Inflammatory macrophage treated with lipopolysaccharide for 4 hours (primary cell): ENCODE results near the gene PLCB1.

Source experiments
- DNase-seq: peaks from one replicate; pipeline ENCODE4 v3.0.0-alpha.2; 2020

The PLCB1 gene

DNA sequence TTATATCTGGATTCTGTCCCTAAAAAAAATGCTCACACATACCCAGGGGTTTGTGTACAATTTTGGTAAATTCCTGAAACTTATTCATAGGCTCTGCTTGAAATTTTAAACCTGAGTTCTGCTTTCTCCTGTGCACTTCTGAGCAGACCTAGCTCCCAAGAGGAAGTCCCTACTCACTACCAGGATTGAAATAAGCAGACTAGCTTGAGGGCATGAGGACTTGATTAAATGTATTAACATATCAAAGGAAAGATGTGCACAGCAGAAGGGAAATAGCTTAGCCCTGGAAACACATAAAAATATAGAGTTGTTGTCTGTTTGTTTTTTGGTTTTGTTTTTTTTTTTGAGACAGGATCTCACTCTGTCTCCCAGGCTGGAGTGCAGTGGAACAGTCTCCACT is 785.0 kb downstream of the PLCB1 start:
- DNase-seq, result no peak

DNA sequence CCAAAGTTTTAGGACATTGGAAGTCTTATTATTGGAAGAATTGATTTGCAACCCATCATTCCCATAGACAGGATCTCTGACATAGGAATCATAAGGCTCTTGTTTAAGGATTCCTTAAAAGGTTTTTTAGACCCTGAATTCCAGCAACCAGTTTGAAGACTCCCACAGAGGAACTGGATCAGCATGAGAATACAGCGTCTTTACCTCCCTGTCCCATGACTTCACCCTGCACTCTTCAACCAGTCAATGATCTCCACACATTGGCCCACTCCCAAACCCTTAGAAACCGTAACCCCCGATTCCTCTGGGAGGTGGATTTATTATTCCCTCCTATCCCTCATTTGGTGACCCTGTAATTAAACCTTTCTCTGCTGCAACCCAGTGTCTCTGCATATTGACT is 786.1 kb downstream of the PLCB1 start:
- DNase-seq, result no peak

DNA sequence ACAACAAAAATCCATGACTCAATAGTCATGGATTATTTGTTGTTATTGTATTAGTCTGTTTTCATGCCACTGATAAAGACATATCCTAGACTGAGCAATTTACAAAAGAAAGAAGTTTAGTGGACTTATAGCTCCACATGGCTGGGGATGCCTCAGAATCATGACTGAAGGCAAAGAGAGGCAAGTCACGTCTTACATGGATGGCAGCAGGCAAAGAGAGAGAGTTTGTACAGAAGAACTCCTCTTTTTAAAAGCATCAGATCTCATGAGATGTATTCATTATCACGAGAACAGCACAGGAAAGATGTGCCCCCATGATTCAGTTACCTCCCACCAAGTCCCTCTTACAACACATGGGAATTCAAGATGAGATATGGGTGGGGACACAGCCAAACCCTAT is 792.5 kb downstream of the PLCB1 start:
- no peak for DNase-seq

GRCh38 chr20:8930726-8931125 is 798.7 kb downstream of the PLCB1 start:
- DNase-seq, result no peak

DNA sequence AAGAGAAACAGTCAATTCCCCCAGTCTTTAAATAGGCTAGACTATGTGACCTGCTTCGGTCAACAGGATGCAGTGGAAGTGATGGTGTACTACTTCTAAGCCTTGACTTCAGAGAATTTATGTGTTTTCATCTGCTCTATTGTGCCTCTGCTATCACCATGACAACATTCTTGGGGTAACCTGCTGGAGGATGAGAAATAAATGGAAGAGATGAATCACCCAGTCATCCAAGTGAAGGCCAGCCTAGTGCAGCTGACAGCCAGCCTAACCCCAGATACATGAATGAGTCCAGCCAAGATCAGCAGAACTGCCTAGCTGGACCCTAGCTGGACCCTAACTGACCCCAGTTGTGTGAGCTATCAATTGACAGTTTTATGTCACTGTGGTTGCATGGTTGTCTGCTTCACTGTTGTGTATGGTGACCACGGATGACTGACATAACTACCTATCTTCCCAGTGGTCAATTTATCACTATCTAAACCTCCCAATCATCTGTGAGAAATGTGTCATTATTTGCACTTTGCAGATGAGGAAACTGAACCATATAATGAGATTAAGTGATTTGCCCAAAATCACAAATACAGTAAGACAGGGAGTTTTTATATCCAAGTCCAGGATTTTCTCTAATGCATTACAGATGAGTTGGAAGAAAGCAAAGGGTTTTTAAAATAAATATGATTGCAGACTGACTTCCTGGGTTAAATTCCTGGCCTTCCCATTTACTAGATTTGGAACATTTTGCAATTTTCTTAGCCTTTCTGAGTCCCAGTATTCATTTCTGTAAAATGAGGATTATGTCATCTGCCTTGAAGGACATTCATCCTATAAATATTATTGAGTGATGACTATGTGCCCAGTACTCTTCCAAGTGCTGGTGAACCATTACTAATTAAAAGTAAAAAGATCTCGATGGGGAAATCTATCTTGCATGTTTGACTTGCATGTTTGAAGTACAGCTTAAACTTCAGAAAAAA is 800.4 kb downstream of the PLCB1 start:
- DNase-seq, result no peak

DNA sequence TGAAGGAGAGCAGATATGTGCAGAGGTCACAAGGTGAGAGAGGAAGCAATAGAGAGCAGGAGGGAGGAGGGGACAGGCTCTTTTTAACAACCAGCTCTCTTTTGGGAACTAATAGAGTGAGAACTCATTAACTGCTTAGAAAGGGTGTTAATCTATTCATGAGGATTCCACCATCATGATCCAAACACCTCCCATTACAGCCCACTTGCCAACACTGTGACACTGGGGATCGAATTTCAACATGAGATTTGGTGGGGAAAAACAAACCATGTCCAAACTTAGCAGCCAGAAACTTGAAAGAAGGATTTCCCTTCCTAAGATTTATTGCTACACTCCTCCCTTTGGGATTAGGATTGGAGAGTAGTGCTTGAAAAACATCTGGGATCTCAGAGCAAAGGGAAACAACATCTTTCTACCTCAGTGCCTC is 801.3 kb downstream of the PLCB1 start:
- no peak for DNase-seq

- DNase-seq, result no peak
Observed at GRCh38 chr20:8934362-8934761, 802.3 kb downstream of the PLCB1 start.
